Measurements from ENCODE around the gene SCARF1.

GRCh38 chr17:1617620-1618174 lies 27.8 kb downstream of the SCARF1 start:
- TF ChIP-seq CREB5 (CRISPR knock-in tag; IDR thresholded peaks at IDR 0.05; ENCODE audit: low read depth) (no peak), PPARA (CRISPR knock-in tag; IDR thresholded peaks at IDR 0.05; ENCODE audit: borderline replicate concordance) (no peak), ARNTL (CRISPR knock-in tag; IDR thresholded peaks at IDR 0.05; ENCODE audit: borderline replicate concordance, low read depth) (no peak), ISL1 (CRISPR knock-in tag; IDR thresholded peaks at IDR 0.05) (no peak), SNAI2 (CRISPR knock-in tag; IDR thresholded peaks at IDR 0.05) (no peak)
